IPS-15b (cell line): ENCODE measurements around the gene PPP1R14B.

Source experiments
- H3K27me3 ChIP-seq: one replicate; pipeline ENCODE4 v1.6.1; 2013; ENCODE audit warnings: low read length; ENCODE audit not compliant: control insufficient read depth, insufficient read depth
- H3K36me3 ChIP-seq: one replicate; pipeline ENCODE4 v1.6.1; 2013; ENCODE audit warnings: low read length; ENCODE audit not compliant: control insufficient read depth, insufficient read depth
- H3K4me1 ChIP-seq: one replicate; pipeline ENCODE4 v1.6.1; 2013; ENCODE audit warnings: mild to moderate bottlenecking, low read length; ENCODE audit not compliant: control insufficient read depth, insufficient read depth
- H3K4me3 ChIP-seq: one replicate; pipeline ENCODE4 v1.5.1; 2013; ENCODE audit warnings: low read depth, low read length
- H3K9ac ChIP-seq: one replicate; pipeline ENCODE4 v1.6.1; 2013; ENCODE audit warnings: low read depth, mild to moderate bottlenecking, low read length
- H3K9me3 ChIP-seq: one replicate; pipeline ENCODE4 v1.6.1; 2013; ENCODE audit warnings: mild to moderate bottlenecking, low read length; ENCODE audit not compliant: control insufficient read depth, insufficient read depth

Gene PPP1R14B

DNA sequence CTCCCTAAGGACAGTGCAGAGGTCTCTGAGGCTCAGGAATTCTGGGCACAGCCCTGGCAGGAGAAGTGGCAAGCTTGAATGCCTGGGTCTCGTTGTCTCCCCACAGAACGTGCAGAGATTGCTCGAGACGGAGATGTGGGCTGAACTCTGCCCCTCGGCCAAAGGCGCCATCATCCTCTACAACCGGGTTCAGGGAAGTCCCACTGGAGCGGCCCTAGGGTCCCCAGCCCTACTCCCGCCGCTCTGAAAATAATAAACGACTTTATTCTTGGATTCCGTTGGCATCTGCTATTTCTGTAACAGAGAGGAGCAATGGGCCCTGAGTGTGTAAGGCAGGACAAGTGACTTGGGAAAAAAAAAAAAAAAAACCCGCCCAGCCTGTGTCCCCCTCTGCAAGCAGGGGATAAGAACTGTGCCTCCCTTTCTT, 17.0 kb downstream of the PPP1R14B start:
- Histone ChIP-seq H3K4me3 (peak overlapping the region; percentile 53), H3K4me1 (no peaks in the 10 kb centered on the region)

DNA sequence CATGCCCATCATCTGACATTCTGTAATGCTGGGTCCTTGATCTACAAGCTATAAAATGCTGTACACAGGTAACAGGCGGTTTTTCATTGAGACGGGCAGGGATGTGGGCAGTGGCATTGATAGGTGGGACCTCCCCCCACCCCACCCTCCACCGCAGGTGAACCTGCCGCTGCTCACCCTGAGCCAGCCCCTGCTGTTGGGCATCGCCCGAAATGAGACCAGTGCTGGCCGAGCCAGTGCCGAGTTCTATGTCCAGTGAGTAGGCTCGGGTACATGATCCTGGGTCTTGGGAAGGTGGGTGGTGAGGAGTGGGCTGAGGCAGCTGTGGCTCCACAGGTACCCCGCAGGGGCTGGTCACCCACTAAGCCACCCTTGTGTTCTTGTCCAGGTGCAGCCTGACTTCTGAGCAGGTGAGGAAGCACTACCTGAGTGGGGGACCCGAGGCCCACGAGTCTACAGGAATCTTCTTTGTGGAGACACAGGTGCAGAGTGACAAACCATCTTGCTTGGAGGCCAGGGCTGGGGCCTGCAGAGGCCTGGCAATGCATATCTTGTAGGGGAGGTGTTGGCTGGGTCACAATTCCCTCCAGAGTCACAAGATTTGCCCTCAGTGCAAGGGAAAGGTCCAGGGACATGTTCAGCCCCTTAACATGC, 17.5 kb downstream of the PPP1R14B start:
- Histone ChIP-seq H3K9ac (no peak overlapping the region), H3K36me3 (peaks cover 4% of the 10 kb centered on the region), H3K4me1 (no peaks in the 10 kb centered on the region), H3K4me3 (no peak overlapping the region), H3K9me3 (no peaks in the 10 kb centered on the region), H3K27me3 (peaks cover 3% of the 10 kb centered on the region)

More for the DNA sequence above, 17.0 kb downstream of the PPP1R14B start:
- H3K27me3 ChIP-seq = peaks cover 3% of the 10 kb centered on the region
- H3K9ac ChIP-seq = no peak overlapping the region
- H3K9me3 ChIP-seq = no peaks in the 10 kb centered on the region
- no peaks in the 10 kb centered on the region for H3K36me3 ChIP-seq

DNA sequence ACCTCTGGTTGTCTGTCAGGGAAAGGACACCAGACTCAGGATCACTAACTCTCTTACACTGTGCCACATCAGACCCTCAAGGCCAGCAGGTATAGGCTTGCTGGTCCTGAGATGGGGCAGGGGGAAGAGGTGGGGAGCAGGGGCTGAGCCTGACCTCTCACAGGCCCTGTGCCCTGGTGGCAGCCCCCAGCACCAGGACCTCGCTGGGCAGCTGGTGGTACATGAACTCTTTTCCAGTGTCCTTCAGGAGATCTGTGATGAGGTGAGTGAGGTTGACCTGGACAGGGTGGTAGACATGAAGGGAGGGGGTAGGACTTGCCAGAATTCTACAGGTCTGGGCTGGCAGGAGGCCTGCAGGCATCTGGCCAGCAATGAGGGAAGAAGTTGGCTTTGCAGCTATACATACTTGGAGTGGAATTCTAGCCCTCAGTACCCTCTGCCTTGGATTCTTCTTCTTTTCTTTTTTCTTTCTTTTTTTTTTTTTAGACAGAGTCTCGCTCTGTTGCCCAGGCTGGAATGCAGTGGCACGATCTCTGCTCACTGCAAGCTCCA, 19.3 kb downstream of the PPP1R14B start:
- Histone ChIP-seq H3K36me3 (peaks cover 7% of the 10 kb centered on the region), H3K4me1 (no peaks in the 10 kb centered on the region), H3K4me3 (no peak overlapping the region), H3K9me3 (no peaks in the 10 kb centered on the region), H3K9ac (no peak overlapping the region), H3K27me3 (peaks cover 3% of the 10 kb centered on the region)

DNA sequence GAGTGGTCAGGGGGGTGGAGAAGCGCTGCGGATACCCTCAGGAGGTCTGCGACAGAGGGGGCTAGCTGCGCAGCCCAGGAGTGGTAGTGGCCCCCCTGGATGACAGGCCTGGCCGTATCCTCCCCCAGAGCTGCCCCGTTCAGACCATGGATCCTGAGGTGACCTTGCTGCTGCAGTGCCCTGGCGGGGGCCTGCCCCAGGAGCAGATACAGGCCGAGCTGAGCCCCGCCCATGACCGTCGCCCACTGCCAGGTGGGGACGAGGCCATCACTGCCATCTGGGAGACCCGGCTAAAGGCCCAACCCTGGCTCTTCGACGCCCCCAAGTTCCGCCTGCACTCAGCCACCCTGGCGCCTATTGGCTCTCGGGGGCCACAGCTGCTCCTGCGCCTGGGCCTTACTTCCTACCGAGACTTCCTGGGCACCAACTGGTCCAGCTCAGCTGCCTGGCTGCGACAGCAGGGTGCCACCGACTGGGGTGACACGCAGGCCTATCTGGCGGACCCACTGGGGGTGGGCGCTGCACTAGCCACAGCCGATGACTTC, 20.2 kb downstream of the PPP1R14B start:
- H3K36me3 ChIP-seq = peaks cover 7% of the 10 kb centered on the region
- H3K9me3 ChIP-seq = no peaks in the 10 kb centered on the region
- no peaks in the 10 kb centered on the region for H3K4me1 ChIP-seq
- H3K27me3 ChIP-seq = peaks cover under 1% of the 10 kb centered on the region
- peak overlapping the region; percentile 97 for H3K4me3 ChIP-seq
- H3K9ac ChIP-seq = peak overlapping the region; percentile 89

DNA sequence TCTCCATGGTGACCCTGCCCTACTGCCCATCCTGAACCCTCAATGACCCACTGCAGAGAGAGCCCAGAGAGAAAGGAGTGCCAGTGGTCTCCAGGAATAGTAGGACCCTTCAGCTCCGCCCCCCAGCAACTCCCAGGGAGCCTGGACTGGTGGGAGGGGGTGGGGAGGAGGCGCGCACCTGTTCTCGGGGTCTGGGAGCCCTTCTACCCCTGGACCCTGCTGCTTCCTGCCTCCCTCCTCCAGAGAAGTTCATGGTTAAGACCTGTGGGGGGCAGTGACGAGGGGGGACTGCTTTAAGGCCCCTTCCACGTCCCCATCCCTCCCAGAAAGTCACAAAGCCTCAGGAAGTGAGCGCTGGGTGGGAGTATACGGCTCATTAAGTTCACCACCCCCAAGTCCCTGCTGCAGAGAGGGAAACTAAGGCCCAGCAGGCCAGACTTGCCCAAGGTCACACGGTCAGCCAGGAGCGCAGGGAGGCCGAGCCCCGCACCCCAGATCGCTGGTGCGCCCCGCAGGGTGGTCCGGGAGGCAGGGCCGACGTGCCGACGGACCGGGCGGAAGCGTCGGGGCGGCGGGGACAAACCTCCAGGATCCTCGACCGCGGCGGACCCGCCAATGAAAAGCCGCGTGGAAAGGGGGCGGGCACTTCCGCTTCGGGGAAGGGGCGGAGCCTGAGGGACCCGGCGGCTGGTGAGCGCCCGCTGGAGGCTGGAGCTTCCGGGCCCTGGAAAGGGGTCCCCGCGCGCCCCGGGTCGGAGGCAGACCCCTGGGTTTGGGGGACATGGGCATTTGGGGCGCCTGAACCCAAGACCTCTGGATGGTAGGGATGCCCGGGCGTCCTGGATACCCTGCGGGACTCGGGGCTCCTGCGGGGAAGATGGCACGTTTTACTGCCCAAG, 20.9 kb downstream of the PPP1R14B start, which contains the start of the genes NUDT22 and TRPT1:
NUDT22 (plus strand) TSS at position 667 of the 899 bp plus-strand sequence. CDS start 379 bp downstream, outside the sequence.
TRPT1 (minus strand) TSS at position 579 of the 899 bp plus-strand sequence; CDS start at position 253, 326 bp downstream.
- Histone ChIP-seq H3K36me3 (peaks cover 7% of the 10 kb centered on the region), H3K4me3 (peak within 1 kb of the TSS; percentile 97), H3K4me1 (no peaks in the 10 kb centered on the region), H3K9me3 (no peaks in the 10 kb centered on the region), H3K27me3 (no peaks in the 10 kb centered on the region), H3K9ac (peak within 1 kb of the TSS; percentile 89)

DNA sequence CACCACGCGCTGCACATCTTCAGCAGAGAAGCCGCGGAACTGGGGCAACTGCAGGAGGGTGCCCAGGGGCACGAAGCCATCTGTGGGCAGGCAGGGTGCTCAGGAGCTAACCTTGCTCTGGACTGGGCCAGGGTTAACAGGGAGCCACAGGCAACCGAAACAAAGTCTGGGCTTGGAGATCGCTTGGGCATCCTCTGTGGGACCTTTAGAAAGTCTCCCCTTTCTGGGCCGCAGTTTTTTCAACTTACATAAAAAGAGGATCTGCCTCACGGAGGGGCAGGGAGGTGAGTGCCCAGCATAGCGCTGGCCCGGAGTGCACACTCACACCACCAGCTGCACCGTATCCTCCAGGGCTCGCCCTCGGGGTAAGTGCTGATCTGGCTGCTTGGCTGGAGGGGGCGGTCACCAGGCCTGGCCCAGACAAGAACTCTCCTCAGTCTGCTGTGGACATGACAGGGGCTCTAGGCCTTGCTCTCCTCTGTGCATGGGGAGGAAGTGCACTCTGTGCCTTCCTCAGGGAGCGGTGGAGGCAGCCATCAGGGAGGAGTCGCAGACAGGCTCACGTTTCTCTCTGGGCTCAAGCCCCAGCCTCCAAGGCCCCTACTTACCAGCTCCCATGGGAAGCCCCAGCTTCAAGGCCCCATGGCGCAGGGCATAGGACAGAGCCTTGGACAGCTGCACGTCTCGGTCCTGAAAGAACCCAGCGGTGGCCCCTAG, 21.7 kb downstream of the PPP1R14B start:
- peak overlapping the region; percentile 97 for H3K4me3 ChIP-seq
- no peaks in the 10 kb centered on the region for H3K9me3 ChIP-seq
- peak overlapping the region; percentile 83 for H3K9ac ChIP-seq
- H3K4me1 ChIP-seq = no peaks in the 10 kb centered on the region
- no peaks in the 10 kb centered on the region for H3K27me3 ChIP-seq
- peaks cover 7% of the 10 kb centered on the region for H3K36me3 ChIP-seq

DNA sequence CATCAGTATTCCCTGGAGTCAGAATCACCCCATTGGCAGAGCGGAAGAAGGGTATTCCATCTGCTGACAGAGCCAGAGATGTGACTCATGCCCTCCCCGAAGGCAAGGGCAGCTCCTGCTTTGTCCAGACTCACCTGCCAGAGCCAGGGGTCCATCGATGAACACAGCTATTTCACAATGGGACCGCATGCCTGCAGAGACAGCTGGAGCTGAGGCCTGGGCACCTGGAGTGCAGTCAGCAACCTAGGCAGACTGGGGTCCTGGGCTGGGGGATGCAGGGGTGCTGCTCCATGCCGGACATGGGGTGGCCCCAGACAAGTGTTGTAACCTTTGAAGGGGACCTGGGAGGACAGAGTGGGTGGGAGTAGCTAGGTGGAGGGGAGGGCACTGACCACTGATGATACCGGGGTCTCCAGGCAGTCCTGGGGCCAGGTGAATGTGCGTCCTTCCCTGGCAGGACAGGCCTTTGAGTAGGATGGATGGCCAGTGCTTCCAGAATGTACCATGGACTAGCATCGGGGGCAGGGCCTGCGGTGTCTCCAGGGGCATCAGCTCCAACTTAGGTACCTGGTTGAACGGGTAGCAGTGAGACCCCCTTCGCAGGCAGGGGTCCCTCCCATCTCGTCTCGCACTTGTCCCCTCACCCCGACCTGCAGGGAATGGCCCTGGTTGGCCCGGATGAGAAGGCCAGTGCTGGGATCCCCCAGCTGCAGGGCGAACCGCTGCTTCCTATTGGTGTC, 22.4 kb downstream of the PPP1R14B start:
- H3K9me3 ChIP-seq = no peaks in the 10 kb centered on the region
- H3K9ac ChIP-seq = no peak overlapping the region
- no peaks in the 10 kb centered on the region for H3K4me1 ChIP-seq
- H3K4me3 ChIP-seq = no peak overlapping the region
- peaks cover 7% of the 10 kb centered on the region for H3K36me3 ChIP-seq
- H3K27me3 ChIP-seq = no peaks in the 10 kb centered on the region

DNA sequence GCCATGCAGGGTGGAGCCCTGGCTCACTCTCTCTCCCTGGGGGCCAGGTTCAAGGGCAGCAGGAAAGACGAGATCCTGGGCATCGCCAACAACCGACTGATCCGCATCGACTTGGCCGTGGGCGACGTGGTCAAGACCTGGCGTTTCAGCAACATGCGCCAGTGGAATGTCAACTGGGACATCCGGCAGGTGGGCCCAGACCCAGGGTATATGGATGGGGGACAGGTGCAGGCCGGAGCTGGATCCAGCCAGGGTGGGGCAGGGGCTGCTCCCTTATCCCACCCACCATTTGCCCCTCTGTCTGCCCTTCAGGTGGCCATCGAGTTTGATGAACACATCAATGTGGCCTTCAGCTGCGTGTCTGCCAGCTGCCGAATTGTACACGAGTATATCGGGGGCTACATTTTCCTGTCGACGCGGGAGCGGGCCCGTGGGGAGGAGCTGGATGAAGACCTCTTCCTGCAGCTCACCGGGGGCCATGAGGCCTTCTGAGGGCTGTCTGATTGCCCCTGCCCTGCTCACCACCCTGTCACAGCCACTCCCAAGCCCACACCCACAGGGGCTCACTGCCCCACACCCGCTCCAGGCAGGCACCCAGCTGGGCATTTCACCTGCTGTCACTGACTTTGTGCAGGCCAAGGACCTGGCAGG, 23.6 kb downstream of the PPP1R14B start:
- Histone ChIP-seq H3K9me3 (no peaks in the 10 kb centered on the region), H3K27me3 (no peaks in the 10 kb centered on the region), H3K4me3 (no peak overlapping the region), H3K36me3 (peaks cover 11% of the 10 kb centered on the region), H3K4me1 (no peaks in the 10 kb centered on the region), H3K9ac (no peak overlapping the region)

DNA sequence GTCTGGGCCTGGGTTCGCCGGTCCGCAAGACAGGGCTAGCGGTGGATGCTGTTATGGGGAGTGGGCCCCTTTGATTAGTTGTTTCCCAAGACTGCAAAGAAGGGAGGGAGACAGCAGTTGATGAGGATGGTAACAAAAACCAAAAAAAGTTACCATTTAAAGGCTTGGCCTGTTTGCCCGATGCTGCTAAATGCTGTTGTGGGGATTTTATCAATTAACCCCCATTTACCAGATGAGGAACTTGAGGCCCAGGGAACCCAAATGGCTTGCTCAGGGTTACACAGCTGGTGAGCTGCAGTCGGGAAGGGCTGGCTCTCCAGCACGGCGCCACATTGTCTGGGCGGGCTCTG, 24.1 kb downstream of the PPP1R14B start:
- H3K9me3 ChIP-seq = no peaks in the 10 kb centered on the region
- no peak overlapping the region for H3K9ac ChIP-seq
- no peaks in the 10 kb centered on the region for H3K4me1 ChIP-seq
- H3K27me3 ChIP-seq = no peaks in the 10 kb centered on the region
- H3K36me3 ChIP-seq = peaks cover 11% of the 10 kb centered on the region
- H3K4me3 ChIP-seq = no peak overlapping the region

DNA sequence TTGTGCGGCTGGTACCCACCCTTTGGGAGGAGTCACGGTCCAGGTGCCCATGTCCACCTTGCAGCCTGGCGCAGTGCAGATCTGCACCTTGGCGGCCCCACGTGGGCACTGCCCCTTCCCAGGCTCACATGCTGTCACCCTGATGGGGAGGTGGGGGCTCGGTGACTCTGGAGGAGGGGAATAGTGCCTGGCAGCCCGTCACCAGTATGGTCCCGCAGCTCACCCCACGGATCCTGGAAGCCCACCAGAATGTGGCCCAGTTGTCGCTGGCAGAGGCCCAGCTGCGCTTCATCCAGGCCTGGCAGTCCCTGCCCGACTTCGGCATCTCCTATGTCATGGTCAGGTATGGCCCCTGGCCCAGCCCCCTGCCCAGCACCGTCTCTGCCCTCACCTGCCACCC, 25.9 kb downstream of the PPP1R14B start:
- no peak overlapping the region for H3K4me3 ChIP-seq
- H3K27me3 ChIP-seq = no peaks in the 10 kb centered on the region
- H3K4me1 ChIP-seq = no peaks in the 10 kb centered on the region
- peaks cover 11% of the 10 kb centered on the region for H3K36me3 ChIP-seq
- no peak overlapping the region for H3K9ac ChIP-seq
- H3K9me3 ChIP-seq = no peaks in the 10 kb centered on the region
